SK-N-SH treated with all-trans-retinoic acid at 6 μM for 48 hours (cell line): ENCODE measurements around the gene OR10P1.
"Not testable (repeated sequence)": the region's sequence is repeated elsewhere in the genome, so short reads cannot be mapped to it uniquely, and the experiment has no call there.

Experiments
- ATAC-seq: fragments of 200-7000 bp; cut with Tn5 transposase; 3 replicates; pipeline ENCODE4 v1.9.1; 2020; ENCODE audit warnings: mild to moderate bottlenecking, moderate library complexity
- BACH2 ChIP-seq: fragments of 250-450 bp; sonication (Bioruptor Pico); IDR thresholded peaks from 2 replicates; pipeline ENCODE4 v1.9.0; 2021; ENCODE audit warnings: mild to moderate bottlenecking, borderline replicate concordance
- CREB5 ChIP-seq: fragments of 250-450 bp; sonication (Bioruptor Pico); IDR thresholded peaks from 2 replicates; pipeline ENCODE4 v1.5.1; 2020; ENCODE audit warnings: low read depth, mild to moderate bottlenecking, moderate library complexity
- CSDC2 ChIP-seq: fragments of 250-450 bp; sonication (Bioruptor Pico); IDR thresholded peaks from 2 replicates; pipeline ENCODE4 v1.5.0; 2020; ENCODE audit warnings: mild to moderate bottlenecking, moderate library complexity
- CSRNP3 ChIP-seq: fragments of 250-450 bp; sonication (Bioruptor Pico); IDR thresholded peaks from 2 replicates; pipeline ENCODE4 v1.5.1; 2021; ENCODE audit warnings: mild to moderate bottlenecking, moderate library complexity
- ESRRG ChIP-seq: fragments of 250-450 bp; sonication (Bioruptor Pico); IDR thresholded peaks from 2 replicates; pipeline ENCODE4 v1.6.1; 2021; ENCODE audit warnings: mild to moderate bottlenecking
- GLIS3 ChIP-seq: fragments of 250-450 bp; sonication (Bioruptor Pico); IDR thresholded peaks from 2 replicates; pipeline ENCODE4 v1.5.0; 2020; ENCODE audit warnings: mild to moderate bottlenecking, moderate library complexity
- ISL1 ChIP-seq: fragments of 250-450 bp; sonication (Bioruptor Pico); IDR thresholded peaks from 2 replicates; pipeline ENCODE4 v2.1.2; 2022; ENCODE audit warnings: mild to moderate bottlenecking, moderate library complexity
- OSR1 ChIP-seq: fragments of 250-450 bp; sonication (Bioruptor Pico); IDR thresholded peaks from 2 replicates; pipeline ENCODE4 v1.8.0; 2022; ENCODE audit warnings: moderate library complexity, mild to moderate bottlenecking, inconsistent platforms
- PPARA ChIP-seq: fragments of 250-450 bp; sonication (Bioruptor Pico); IDR thresholded peaks from 2 replicates; pipeline ENCODE4 v1.5.0; 2020; ENCODE audit warnings: mild to moderate bottlenecking, borderline replicate concordance
- RARB ChIP-seq: fragments of 250-450 bp; sonication (Bioruptor Pico); IDR thresholded peaks from 2 replicates; pipeline ENCODE4 v1.8.0; 2021; ENCODE audit warnings: mild to moderate bottlenecking, moderate library complexity
- SNAI2 ChIP-seq: fragments of 250-450 bp; sonication (Bioruptor Pico); IDR thresholded peaks from 2 replicates; pipeline ENCODE4 v1.5.0; 2020; ENCODE audit warnings: mild to moderate bottlenecking, moderate library complexity
- TCF4 ChIP-seq: fragments of 250-450 bp; sonication (Bioruptor Pico); IDR thresholded peaks from 2 replicates; pipeline ENCODE4 v1.8.0; 2021; ENCODE audit warnings: mild to moderate bottlenecking, moderate library complexity, borderline replicate concordance
- TOX ChIP-seq: fragments of 250-450 bp; sonication (Bioruptor Pico); IDR thresholded peaks from 2 replicates; pipeline ENCODE4 v1.8.0; 2021; ENCODE audit warnings: mild to moderate bottlenecking, moderate library complexity, borderline replicate concordance
- ZC3H10 ChIP-seq: fragments of 250-450 bp; sonication (Bioruptor Pico); IDR thresholded peaks from 2 replicates; pipeline ENCODE4 v1.5.1; 2021; ENCODE audit warnings: mild to moderate bottlenecking, moderate library complexity
- ZFP3 ChIP-seq: fragments of 250-450 bp; sonication (Bioruptor Pico); IDR thresholded peaks from 2 replicates; pipeline ENCODE4 v1.5.0; 2020; ENCODE audit warnings: mild to moderate bottlenecking, moderate library complexity
- ZFP30 ChIP-seq: fragments of 450-650 bp; formaldehyde crosslinking; IDR thresholded peaks from 2 replicates; pipeline ENCODE4 v1.5.0; 2022; ENCODE audit warnings: mild to moderate bottlenecking, moderate library complexity
- ZNF565 ChIP-seq: fragments of 450-650 bp; formaldehyde crosslinking; conservative IDR thresholded peaks from 2 replicates; pipeline ENCODE4 v1.5.0; 2020; ENCODE audit warnings: low read depth, mild to moderate bottlenecking, moderate library complexity
- TF ChIP-seq, protein P1 (sequence below): fragments of 250-450 bp; sonication (Bioruptor Pico); IDR thresholded peaks from 2 replicates; pipeline ENCODE4 v1.8.0; 2020; ENCODE audit warnings: mild to moderate bottlenecking, moderate library complexity, borderline replicate concordance
- TF ChIP-seq, protein P2 (sequence below): fragments of 250-450 bp; sonication (Bioruptor Pico); IDR thresholded peaks from 2 replicates; pipeline ENCODE4 v1.5.0; 2020; ENCODE audit warnings: mild to moderate bottlenecking, moderate library complexity

Gene OR10P1

DNA sequence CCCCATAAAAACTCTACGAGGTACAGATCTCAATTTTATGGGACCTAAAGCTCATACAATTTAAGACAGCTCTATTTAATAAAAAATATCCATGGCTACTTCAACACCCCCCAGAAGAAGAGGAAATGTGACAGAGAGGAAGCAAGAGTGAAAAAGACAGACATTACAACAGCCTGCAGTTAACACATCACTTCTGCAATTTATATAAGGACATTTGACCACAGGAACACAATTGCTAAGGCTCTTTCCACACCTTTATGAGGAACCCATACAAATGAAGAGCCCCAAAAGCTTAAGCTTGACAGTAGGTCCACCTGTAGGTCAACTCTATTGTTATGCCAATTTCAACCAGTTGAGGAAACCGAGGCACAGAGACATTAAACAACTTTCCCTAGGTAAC, 5.6 kb downstream of the OR10P1 start (continued):
- TF ChIP-seq, protein P1, sequence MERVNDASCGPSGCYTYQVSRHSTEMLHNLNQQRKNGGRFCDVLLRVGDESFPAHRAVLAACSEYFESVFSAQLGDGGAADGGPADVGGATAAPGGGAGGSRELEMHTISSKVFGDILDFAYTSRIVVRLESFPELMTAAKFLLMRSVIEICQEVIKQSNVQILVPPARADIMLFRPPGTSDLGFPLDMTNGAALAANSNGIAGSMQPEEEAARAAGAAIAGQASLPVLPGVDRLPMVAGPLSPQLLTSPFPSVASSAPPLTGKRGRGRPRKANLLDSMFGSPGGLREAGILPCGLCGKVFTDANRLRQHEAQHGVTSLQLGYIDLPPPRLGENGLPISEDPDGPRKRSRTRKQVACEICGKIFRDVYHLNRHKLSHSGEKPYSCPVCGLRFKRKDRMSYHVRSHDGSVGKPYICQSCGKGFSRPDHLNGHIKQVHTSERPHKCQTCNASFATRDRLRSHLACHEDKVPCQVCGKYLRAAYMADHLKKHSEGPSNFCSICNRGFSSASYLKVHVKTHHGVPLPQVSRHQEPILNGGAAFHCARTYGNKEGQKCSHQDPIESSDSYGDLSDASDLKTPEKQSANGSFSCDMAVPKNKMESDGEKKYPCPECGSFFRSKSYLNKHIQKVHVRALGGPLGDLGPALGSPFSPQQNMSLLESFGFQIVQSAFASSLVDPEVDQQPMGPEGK (CRISPR knock-in tag), result no peak
- TF ChIP-seq OSR1 (no peak), ZFP3 (no peak)

GRCh38 chr12:55642669-55643068, 6.0 kb downstream of the OR10P1 start:
- no peak for ATAC-seq
- TF ChIP-seq TOX (CRISPR knock-in tag) (no peak), TCF4 (no peak), ISL1 (no peak), ZC3H10 (CRISPR knock-in tag) (no peak), PPARA (CRISPR knock-in tag) (no peak), ZFP30 (CRISPR knock-in tag) (no peak), CSDC2 (CRISPR knock-in tag) (no peak), OSR1 (no peak), BACH2 (CRISPR knock-in tag) (no peak), GLIS3 (CRISPR knock-in tag) (no peak), RARB (CRISPR knock-in tag) (no peak)
- TF ChIP-seq, protein P1 (CRISPR knock-in tag), result no peak

DNA sequence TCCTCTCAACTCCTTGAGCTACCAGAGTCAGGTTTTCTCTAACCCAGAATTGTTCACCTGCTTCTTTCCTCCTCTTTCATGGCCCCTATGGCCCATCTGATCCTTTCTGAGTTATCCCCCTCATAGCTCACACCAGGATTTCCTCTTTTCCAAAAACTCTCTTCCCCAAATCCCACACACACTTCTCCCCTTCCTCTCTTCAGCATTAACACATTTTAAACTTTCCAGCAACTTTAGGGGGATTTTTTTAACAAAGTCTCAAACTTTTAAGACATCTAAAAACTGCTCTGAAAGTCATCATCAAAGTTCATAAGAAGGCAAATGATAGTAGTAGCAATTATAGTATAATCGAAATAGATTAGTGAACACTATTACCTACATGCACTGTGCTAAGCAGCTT, 7.9 kb downstream of the OR10P1 start:
- no peak for ATAC-seq

GRCh38 chr12:55647027-55647426, 10.3 kb downstream of the OR10P1 start:
- ATAC-seq, result no peak
- no peak for TF ChIP-seq TOX (CRISPR knock-in tag)
- TF ChIP-seq SNAI2 (CRISPR knock-in tag), result no peak
- TF ChIP-seq CSRNP3 (CRISPR knock-in tag), result no peak
- TF ChIP-seq, protein P2, sequence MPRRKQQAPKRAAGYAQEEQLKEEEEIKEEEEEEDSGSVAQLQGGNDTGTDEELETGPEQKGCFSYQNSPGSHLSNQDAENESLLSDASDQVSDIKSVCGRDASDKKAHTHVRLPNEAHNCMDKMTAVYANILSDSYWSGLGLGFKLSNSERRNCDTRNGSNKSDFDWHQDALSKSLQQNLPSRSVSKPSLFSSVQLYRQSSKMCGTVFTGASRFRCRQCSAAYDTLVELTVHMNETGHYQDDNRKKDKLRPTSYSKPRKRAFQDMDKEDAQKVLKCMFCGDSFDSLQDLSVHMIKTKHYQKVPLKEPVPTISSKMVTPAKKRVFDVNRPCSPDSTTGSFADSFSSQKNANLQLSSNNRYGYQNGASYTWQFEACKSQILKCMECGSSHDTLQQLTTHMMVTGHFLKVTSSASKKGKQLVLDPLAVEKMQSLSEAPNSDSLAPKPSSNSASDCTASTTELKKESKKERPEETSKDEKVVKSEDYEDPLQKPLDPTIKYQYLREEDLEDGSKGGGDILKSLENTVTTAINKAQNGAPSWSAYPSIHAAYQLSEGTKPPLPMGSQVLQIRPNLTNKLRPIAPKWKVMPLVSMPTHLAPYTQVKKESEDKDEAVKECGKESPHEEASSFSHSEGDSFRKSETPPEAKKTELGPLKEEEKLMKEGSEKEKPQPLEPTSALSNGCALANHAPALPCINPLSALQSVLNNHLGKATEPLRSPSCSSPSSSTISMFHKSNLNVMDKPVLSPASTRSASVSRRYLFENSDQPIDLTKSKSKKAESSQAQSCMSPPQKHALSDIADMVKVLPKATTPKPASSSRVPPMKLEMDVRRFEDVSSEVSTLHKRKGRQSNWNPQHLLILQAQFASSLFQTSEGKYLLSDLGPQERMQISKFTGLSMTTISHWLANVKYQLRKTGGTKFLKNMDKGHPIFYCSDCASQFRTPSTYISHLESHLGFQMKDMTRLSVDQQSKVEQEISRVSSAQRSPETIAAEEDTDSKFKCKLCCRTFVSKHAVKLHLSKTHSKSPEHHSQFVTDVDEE, result no peak
- TF ChIP-seq, protein P1 (CRISPR knock-in tag), result no peak
- no peak for TF ChIP-seq RARB (CRISPR knock-in tag)
- no peak for TF ChIP-seq ISL1
- TF ChIP-seq CREB5 (CRISPR knock-in tag), result no peak
- TF ChIP-seq ZC3H10 (CRISPR knock-in tag), result no peak
- TF ChIP-seq ZNF565, result no peak

More for the DNA sequence above, 7.9 kb downstream of the OR10P1 start:
- TF ChIP-seq ESRRG (CRISPR knock-in tag), result no peak
- TF ChIP-seq BACH2 (CRISPR knock-in tag), result no peak
- no peak for TF ChIP-seq ZFP30 (CRISPR knock-in tag)
- no peak for TF ChIP-seq PPARA (CRISPR knock-in tag)
- TF ChIP-seq, all 23 proteins: peak for 0

- not testable (repeated sequence) for ATAC-seq
These were observed 14.1 kb downstream of the OR10P1 start for GRCh38 chr12:55650620-55651298.
